ENCODE data around the gene STX4.

- TF ChIP-seq CTCF (conservative IDR thresholded peaks at IDR 0.05; ENCODE audit: low read length) (no peak), EZH2phosphoT487 (IDR thresholded peaks at IDR 0.05; ENCODE audit: borderline replicate concordance) (no peak)
Observed at GRCh38 chr16:31007684-31008083, 25.7 kb upstream of the STX4 start.
